GM23338 (cell line): ENCODE results near the gene CXCL1. TPM values are rescaled to one million over a fixed set of nuclear protein-coding genes. Genes with fewer than 3 reads are reported as not detected.

Experiments
- ATAC-seq: fragments of 200-7000 bp; cut with Tn5 transposase; 3 replicates; pipeline ENCODE4 v1.9.1; 2020
- DNase-seq: peaks from one replicate; pipeline ENCODE4 v3.0.0-alpha.2; 2015; ENCODE audit warnings: low spot score
- H2AFZ ChIP-seq: fragments of 200-600 bp; sonication (generic); 2 replicates; pipeline ENCODE4 v1.8.0; 2016; ENCODE audit warnings: antibody characterized with exemption, mild to moderate bottlenecking, moderate library complexity
- H3F3A ChIP-seq: fragments of 200-600 bp; sonication (generic); replicated peaks from 2 replicates; pipeline ENCODE4 v1.8.0; 2017; ENCODE audit warnings: antibody characterized with exemption, mixed run types, low read depth
- H3K27ac ChIP-seq: fragments of 200-600 bp; sonication (generic); 2 replicates; pipeline ENCODE4 v1.6.1; 2016; ENCODE audit warnings: low read depth
- H3K27me3 ChIP-seq: fragments of 200-600 bp; sonication (generic); 2 replicates; pipeline ENCODE4 v1.8.0; 2016; ENCODE audit warnings: mild to moderate bottlenecking, mixed run types, moderate library complexity; ENCODE audit not compliant: insufficient read depth
- H3K36me3 ChIP-seq: fragments of 200-600 bp; sonication (generic); 2 replicates; pipeline ENCODE4 v1.8.0; 2016; ENCODE audit warnings: mild to moderate bottlenecking; ENCODE audit not compliant: insufficient read depth
- H3K4me1 ChIP-seq: fragments of 200-600 bp; sonication (generic); 2 replicates; pipeline ENCODE4 v1.8.0; 2016; ENCODE audit warnings: mild to moderate bottlenecking, moderate library complexity; ENCODE audit not compliant: insufficient read depth
- H3K4me2 ChIP-seq: fragments of 200-600 bp; sonication (generic); 2 replicates; pipeline ENCODE4 v1.7.1; 2017; ENCODE audit warnings: mixed run types
- H3K4me3 ChIP-seq: fragments of 200-600 bp; sonication (generic); 2 replicates; pipeline ENCODE4 v1.6.1; 2016; ENCODE audit warnings: mixed run types
- H3K79me2 ChIP-seq: fragments of 200-600 bp; sonication (generic); replicated peaks from 2 replicates; pipeline ENCODE4 v1.8.0; 2017; ENCODE audit warnings: mild to moderate bottlenecking; ENCODE audit not compliant: insufficient read depth
- H3K9me2 ChIP-seq: fragments of 200-600 bp; sonication (generic); 2 replicates; pipeline ENCODE4 v1.8.0; 2017; ENCODE audit not compliant: insufficient read depth
- H4K20me1 ChIP-seq: fragments of 200-600 bp; sonication (generic); replicated peaks from 2 replicates; pipeline ENCODE4 v1.8.0; 2017; ENCODE audit warnings: mild to moderate bottlenecking; ENCODE audit not compliant: insufficient read depth
- H3K27ac Mint-ChIP-seq: 2 replicates; pipeline ENCODE4 v1.8.0; 2020; ENCODE audit warnings: inconsistent platforms, mild to moderate bottlenecking, moderate library complexity, mixed read lengths
- H3K27me3 Mint-ChIP-seq: 3 replicates; pipeline ENCODE4 v1.8.0; 2022; ENCODE audit warnings: low read depth, mild to moderate bottlenecking, moderate library complexity, mixed read lengths, inconsistent platforms; ENCODE audit not compliant: insufficient read depth, poor library complexity
- H3K36me3 Mint-ChIP-seq: 3 replicates; pipeline ENCODE4 v1.8.0; 2021; ENCODE audit warnings: low read depth, mild to moderate bottlenecking, inconsistent platforms, moderate library complexity, mixed read lengths
- H3K4me1 Mint-ChIP-seq: 3 replicates; pipeline ENCODE4 v1.8.0; 2020; ENCODE audit warnings: mild to moderate bottlenecking, inconsistent platforms, mixed read lengths
- H3K4me3 Mint-ChIP-seq: 3 replicates; pipeline ENCODE4 v1.8.0; 2021; ENCODE audit warnings: moderate library complexity, mild to moderate bottlenecking, inconsistent platforms, mixed read lengths
- H3K9me3 Mint-ChIP-seq: 3 replicates; pipeline ENCODE4 v1.8.0; 2020; ENCODE audit warnings: moderate library complexity, mild to moderate bottlenecking, inconsistent platforms, mixed read lengths
- CREB1 ChIP-seq: fragments of 250-450 bp; sonication (Bioruptor Pico); IDR thresholded peaks from 2 replicates; pipeline ENCODE4 v1.5.0; 2020; ENCODE audit warnings: low read depth, mild to moderate bottlenecking, moderate library complexity
- NANOG ChIP-seq: IDR thresholded peaks from 2 replicates; pipeline ENCODE4 v1.6.1; 2016; ENCODE audit warnings: antibody characterized with exemption, borderline replicate concordance
- ZNF114 ChIP-seq: fragments of 250-450 bp; sonication (Bioruptor Pico); IDR thresholded peaks from 2 replicates; pipeline ENCODE4 v1.5.0; 2020; ENCODE audit warnings: mild to moderate bottlenecking, moderate library complexity
- polyA plus RNA-seq: library from polyadenylated mRNA; unstranded; fragments of >200 nt; fragmentation: Nextera tagmentation; extraction: Ambion mirVana; gene quantifications from 2 replicates; pipeline ENCODE4 v1.2.1, GENCODE V29; 2016
- total RNA-seq: library from RNA; depleted of rRNA; stranded (reverse); fragments of >200 nt; shearing (Covaris generic); gene quantifications from 2 replicates; pipeline ENCODE4 v1.2.3, GENCODE V29; 2014
- TF ChIP-seq, protein P1 (sequence below), 2 experiments: fragments of 200-600 bp in 1 of 2; sonication (generic) in 1 of 2; conservative IDR thresholded peaks; 2 replicates each; pipeline versions ENCODE4 v1.5.1 to v1.6.1; 2016 to 2017; ENCODE audit warnings: antibody characterized with exemption in 2 of 2, low read depth in 2 of 2, mild to moderate bottlenecking in 2 of 2, moderate library complexity in 1 of 2
- TF ChIP-seq, protein P2 (sequence below): IDR thresholded peaks from one replicate; pipeline ENCODE4 v1.6.1; 2018; ENCODE audit warnings: antibody characterized with exemption; ENCODE audit not compliant: unreplicated experiment

Gene CXCL1
- total and polyA plus RNA-seq, 2 experiments from 2014 or later = 1.6 to 2.5 TPM

DNA sequence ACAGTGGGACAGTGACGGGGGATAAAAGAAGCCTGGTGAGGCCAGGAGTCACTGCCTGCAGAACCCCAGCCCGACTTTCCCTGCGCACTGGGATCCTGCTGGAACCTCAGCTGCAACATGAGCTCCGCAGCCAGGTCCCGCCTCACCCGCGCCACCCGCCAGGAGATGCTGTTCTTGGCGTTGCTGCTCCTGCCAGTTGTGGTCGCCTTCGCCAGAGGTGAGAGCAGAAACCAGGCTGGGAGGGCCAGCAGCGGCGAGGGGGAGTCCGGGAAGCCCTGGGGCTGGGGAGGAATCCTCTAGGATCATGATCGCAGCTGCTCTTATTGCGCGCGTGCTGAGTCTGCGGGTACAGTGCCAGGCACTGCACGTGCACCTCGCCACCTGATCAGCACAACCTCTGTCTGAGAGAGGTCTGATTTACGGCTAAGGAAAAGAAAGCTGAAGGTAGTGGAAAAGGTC lies 15.9 kb upstream of the CXCL1 start, which contains the start of gene PF4V1:
TSS of gene PF4V1 (plus strand) at position 51 of the 459 bp plus-strand sequence. CDS start at position 118, 67 bp downstream.
- TF ChIP-seq CREB1 = no peak
- TF ChIP-seq, protein P1, sequence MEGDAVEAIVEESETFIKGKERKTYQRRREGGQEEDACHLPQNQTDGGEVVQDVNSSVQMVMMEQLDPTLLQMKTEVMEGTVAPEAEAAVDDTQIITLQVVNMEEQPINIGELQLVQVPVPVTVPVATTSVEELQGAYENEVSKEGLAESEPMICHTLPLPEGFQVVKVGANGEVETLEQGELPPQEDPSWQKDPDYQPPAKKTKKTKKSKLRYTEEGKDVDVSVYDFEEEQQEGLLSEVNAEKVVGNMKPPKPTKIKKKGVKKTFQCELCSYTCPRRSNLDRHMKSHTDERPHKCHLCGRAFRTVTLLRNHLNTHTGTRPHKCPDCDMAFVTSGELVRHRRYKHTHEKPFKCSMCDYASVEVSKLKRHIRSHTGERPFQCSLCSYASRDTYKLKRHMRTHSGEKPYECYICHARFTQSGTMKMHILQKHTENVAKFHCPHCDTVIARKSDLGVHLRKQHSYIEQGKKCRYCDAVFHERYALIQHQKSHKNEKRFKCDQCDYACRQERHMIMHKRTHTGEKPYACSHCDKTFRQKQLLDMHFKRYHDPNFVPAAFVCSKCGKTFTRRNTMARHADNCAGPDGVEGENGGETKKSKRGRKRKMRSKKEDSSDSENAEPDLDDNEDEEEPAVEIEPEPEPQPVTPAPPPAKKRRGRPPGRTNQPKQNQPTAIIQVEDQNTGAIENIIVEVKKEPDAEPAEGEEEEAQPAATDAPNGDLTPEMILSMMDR (conservative IDR thresholded peaks at IDR 0.05; ENCODE audit: low read depth in 2 of 2) = peak in 1 of 2 experiments; percentile 28; a peak in 2 of 4 replicates
- Histone ChIP-seq H3K27me3 (peaks cover 10% of the 10 kb centered on the region; the same call in 1 of the 2 replicates), H3K36me3 (no peaks in the 10 kb centered on the region), H3K4me1 (peaks cover 7% of the 10 kb centered on the region; the same call in 1 of the 2 replicates), H3F3A (no peaks in the 10 kb centered on the region), H4K20me1 (no peaks in the 10 kb centered on the region), H3K27ac (no peak within 1 kb of the TSS), H3K4me3 (peak within 1 kb of the TSS; percentile 23; the same call in 1 of the 2 replicates), H3K4me2 (peak within 1 kb of the TSS; percentile 40; the same call in 1 of the 2 replicates), H2AFZ (peak within 1 kb of the TSS; percentile 83; the same call in 1 of the 2 replicates), H3K9me2 (no peaks in the 10 kb centered on the region), H3K79me2 (no peaks in the 10 kb centered on the region)
- peak; percentile 59 for DNase-seq
- H3K27me3 Mint-ChIP-seq = peaks cover 4% of the 10 kb centered on the region
- no peaks in the 10 kb centered on the region for H3K36me3 Mint-ChIP-seq
- no peak within 1 kb of the TSS for H3K27ac Mint-ChIP-seq
- H3K4me3 Mint-ChIP-seq = peak within 1 kb of the TSS; percentile 3; the same call in 1 of the 3 replicates
- H3K4me1 Mint-ChIP-seq = peaks cover 8% of the 10 kb centered on the region
- ATAC-seq = peak; percentile 95
- H3K9me3 Mint-ChIP-seq = no peaks in the 10 kb centered on the region

DNA sequence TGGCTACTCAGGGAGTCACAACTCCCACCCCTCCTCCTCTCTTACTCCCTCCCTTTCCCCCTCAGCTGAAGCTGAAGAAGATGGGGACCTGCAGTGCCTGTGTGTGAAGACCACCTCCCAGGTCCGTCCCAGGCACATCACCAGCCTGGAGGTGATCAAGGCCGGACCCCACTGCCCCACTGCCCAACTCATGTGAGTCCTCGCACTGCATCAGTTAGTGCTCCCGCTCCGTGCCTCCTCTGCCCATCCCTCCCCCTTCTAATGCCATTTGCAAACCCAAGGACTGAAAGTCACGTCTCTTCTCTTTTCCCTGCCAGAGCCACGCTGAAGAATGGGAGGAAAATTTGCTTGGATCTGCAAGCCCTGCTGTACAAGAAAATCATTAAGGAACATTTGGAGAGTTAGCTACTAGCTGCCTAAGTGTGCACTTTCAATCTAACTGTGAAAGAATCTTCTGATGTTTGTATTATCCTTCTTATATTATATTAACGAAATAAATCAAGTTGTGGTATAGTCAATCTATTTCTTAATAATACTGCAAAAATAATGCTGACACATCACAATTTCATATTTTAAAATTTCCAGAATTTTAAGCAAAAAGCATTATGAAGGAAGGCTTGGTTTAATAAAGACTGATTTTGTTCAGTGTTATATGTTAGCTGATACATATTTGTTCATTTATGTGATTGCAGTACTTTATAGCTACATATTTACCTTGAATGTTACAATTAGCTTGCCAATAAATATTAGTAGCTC lies 15.3 kb upstream of the CXCL1 start:
- H3K27me3 Mint-ChIP-seq = peaks cover 4% of the 10 kb centered on the region

More for the DNA sequence above, 15.3 kb upstream of the CXCL1 start:
- DNase-seq = no peak
- no peaks in the 10 kb centered on the region for H3K9me3 Mint-ChIP-seq
- Histone ChIP-seq H3F3A (no peaks in the 10 kb centered on the region), H3K4me2 (peak overlapping the region; percentile 40; the same call in 1 of the 2 replicates), H4K20me1 (no peaks in the 10 kb centered on the region), H3K27me3 (peaks cover 10% of the 10 kb centered on the region; the same call in 1 of the 2 replicates), H2AFZ (peak overlapping the region; percentile 83; the same call in 1 of the 2 replicates), H3K27ac (no peak overlapping the region), H3K4me1 (peaks cover 7% of the 10 kb centered on the region; the same call in 1 of the 2 replicates), H3K9me2 (no peaks in the 10 kb centered on the region), H3K4me3 (peak overlapping the region; percentile 23; the same call in 1 of the 2 replicates), H3K79me2 (no peaks in the 10 kb centered on the region), H3K36me3 (no peaks in the 10 kb centered on the region)
- H3K4me3 Mint-ChIP-seq = peak overlapping the region; percentile 3; the same call in 1 of the 3 replicates
- no peak overlapping the region for H3K27ac Mint-ChIP-seq
- H3K4me1 Mint-ChIP-seq = peaks cover 8% of the 10 kb centered on the region
- H3K36me3 Mint-ChIP-seq = no peaks in the 10 kb centered on the region
- peak; percentile 59 for ATAC-seq
- TF ChIP-seq, protein P2, sequence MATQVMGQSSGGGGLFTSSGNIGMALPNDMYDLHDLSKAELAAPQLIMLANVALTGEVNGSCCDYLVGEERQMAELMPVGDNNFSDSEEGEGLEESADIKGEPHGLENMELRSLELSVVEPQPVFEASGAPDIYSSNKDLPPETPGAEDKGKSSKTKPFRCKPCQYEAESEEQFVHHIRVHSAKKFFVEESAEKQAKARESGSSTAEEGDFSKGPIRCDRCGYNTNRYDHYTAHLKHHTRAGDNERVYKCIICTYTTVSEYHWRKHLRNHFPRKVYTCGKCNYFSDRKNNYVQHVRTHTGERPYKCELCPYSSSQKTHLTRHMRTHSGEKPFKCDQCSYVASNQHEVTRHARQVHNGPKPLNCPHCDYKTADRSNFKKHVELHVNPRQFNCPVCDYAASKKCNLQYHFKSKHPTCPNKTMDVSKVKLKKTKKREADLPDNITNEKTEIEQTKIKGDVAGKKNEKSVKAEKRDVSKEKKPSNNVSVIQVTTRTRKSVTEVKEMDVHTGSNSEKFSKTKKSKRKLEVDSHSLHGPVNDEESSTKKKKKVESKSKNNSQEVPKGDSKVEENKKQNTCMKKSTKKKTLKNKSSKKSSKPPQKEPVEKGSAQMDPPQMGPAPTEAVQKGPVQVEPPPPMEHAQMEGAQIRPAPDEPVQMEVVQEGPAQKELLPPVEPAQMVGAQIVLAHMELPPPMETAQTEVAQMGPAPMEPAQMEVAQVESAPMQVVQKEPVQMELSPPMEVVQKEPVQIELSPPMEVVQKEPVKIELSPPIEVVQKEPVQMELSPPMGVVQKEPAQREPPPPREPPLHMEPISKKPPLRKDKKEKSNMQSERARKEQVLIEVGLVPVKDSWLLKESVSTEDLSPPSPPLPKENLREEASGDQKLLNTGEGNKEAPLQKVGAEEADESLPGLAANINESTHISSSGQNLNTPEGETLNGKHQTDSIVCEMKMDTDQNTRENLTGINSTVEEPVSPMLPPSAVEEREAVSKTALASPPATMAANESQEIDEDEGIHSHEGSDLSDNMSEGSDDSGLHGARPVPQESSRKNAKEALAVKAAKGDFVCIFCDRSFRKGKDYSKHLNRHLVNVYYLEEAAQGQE = no peak
- TF ChIP-seq NANOG = no peak
- TF ChIP-seq ZNF114 (CRISPR knock-in tag) = no peak
